Measurements from ENCODE around the gene PANK3. TPM values are rescaled to one million over a fixed set of nuclear protein-coding genes. Genes with fewer than 3 reads are reported as not detected.

PANK3 gene
- total RNA-seq, 4 donors from 2014 or later, result 25.8 to 44.2 (median 34.5) TPM

DNA sequence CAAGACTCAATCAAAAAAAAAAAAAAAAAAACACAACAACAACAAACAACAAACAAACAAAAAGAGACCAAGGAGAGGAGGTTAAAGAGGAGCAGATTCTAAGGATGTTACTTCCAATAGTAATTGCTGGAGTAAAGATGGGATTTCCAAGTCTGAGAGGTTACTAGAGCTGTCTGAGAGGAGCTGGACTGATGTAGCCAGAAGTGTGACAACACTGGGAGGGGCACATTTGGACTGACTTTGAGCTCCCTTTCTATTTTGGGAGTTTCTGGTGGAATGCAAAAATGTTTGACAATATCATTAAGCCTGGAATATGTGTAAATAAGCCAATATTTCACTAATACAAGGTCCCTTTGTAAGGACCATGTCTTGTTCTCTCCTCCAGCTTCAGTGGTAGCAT is 25.3 kb upstream of the PANK3 start:
- TF ChIP-seq, protein P1, sequence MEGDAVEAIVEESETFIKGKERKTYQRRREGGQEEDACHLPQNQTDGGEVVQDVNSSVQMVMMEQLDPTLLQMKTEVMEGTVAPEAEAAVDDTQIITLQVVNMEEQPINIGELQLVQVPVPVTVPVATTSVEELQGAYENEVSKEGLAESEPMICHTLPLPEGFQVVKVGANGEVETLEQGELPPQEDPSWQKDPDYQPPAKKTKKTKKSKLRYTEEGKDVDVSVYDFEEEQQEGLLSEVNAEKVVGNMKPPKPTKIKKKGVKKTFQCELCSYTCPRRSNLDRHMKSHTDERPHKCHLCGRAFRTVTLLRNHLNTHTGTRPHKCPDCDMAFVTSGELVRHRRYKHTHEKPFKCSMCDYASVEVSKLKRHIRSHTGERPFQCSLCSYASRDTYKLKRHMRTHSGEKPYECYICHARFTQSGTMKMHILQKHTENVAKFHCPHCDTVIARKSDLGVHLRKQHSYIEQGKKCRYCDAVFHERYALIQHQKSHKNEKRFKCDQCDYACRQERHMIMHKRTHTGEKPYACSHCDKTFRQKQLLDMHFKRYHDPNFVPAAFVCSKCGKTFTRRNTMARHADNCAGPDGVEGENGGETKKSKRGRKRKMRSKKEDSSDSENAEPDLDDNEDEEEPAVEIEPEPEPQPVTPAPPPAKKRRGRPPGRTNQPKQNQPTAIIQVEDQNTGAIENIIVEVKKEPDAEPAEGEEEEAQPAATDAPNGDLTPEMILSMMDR (IDR thresholded peaks at IDR 0.05; ENCODE audit: low read depth), result no peak

DNA sequence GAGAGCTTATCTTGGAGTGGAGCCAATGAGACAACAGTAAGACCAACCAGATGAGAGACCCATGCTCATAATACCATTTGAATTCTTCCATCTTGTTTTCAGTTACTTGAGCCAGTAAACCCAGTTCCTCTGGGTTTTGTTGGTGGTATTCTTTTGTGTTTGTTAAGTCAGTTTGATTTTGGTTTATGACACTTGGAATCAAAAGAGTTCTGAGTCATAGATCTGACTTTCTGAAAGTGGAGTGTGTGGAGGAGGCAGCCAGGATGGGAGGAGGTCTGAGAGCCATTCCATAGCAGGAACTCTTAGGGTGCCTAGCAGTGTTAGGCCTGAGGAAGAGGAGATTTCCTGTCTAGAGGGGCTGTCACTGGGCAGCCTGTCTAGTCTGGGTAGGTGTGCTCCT is 24.6 kb upstream of the PANK3 start:
- TF ChIP-seq, protein P1 (IDR thresholded peaks at IDR 0.05; ENCODE audit: low read depth), result no peak

DNA sequence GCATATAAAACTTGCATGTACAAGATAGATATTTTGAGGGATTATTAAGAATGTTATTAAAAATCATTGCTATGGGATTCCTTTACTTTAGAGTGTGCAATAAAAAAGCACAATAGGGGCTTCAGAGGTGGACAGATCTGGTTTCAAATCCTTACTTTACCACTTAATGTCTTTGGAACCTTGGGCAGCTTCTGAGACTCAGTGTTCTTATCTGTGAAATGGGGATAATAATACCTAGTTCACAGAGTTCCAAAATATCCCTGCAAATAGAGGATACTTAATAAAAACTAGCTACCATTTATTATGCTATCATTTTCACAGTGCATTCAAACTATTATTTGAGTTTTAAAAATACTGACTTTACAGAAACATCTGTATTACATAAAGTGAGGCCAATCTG is 23.3 kb upstream of the PANK3 start:
- TF ChIP-seq, protein P1 (IDR thresholded peaks at IDR 0.05; ENCODE audit: low read depth), result no peak

DNA sequence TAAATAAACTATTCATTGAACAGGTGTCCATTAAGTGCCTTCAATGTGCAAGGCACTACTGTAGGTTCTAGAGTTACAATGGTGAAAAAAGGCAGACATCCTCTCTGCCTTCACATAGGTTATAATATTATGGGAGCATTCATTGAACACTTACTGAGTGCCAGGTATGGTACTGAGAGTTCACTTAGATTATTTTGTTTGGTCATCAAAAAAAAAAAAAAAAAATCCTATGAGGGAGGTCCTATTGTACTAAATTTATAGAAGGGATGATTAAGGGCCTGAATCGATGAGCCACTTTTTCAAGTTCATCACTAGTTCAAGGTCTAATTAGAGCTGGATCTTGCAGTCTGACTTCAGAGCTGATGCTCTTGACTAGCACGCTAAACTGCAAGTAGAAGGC is 22.8 kb upstream of the PANK3 start:
- TF ChIP-seq, protein P1 (IDR thresholded peaks at IDR 0.05; ENCODE audit: low read depth), result no peak

DNA sequence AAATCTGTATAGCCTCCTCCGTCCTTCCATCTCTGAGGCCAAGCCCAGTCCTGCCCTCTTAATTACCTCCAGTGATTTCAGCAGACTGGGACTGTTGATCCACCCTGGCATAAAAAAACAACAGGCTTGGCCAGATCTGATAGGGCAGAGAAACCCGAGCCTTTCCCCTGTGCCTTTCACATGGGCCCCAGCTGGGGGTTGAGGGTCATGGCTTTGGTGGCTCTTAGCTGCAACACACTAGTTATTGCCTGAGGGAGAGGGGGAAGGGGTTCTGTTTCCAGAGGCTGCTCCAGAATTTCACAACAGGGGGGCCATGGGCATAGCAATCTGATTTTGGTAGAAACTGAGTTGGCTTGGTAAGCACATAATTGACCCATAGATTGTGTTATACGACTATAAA is 21.2 kb upstream of the PANK3 start:
- TF ChIP-seq, protein P1 (IDR thresholded peaks at IDR 0.05; ENCODE audit: low read depth), result no peak

DNA sequence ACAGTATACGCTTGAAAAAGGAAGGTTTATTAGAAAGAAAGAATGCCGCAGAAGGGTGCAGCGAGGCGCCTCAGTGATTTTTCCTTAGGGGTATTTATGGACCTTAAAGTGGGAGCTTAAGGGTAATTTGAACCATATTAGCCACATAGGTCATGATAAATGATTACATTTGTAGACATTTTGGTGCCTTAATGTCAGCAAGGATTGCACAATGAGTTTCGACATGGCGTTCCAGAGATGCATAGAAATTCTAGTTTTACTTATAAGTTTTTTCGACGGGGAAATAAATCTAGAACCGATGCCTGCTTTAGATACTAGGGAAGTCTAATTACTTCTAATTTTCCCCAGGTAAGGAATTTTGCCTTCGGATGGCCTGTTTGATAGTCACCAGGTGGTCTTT is 20.7 kb upstream of the PANK3 start:
- TF ChIP-seq, protein P1 (IDR thresholded peaks at IDR 0.05; ENCODE audit: low read depth), result no peak

DNA sequence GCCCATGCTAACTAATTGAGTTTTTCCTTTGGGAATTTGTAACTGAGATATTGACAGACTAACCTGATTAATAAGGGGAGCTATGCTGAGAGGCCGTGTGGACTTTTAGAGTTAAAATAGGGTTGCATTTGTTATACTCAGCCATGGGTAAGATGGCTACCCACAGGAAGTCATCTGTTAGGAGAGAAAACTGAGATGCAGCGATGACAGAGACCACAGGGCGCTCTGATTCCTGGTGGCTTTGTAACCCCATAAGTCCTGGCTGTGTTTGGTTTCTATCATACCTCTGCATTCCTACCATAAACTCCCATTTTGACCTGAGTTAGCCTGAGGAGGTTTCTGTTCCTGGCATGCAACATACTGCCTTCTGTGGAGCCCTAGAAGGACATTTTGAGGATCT is 19.5 kb upstream of the PANK3 start:
- TF ChIP-seq, protein P1 (IDR thresholded peaks at IDR 0.05; ENCODE audit: low read depth), result no peak
